GM08714 (cell line): ENCODE data around the gene MAG.

ENCODE experiments used
- H3K4me3 ChIP-seq: fragments of 200-500 bp; sonication (Bioruptor generic); 2 replicates; pipeline ENCODE4 v1.5.1; 2014; ENCODE audit warnings: mild to moderate bottlenecking, low read length, inconsistent platforms
- ZNF274 ChIP-seq: IDR thresholded peaks from 2 replicates; pipeline ENCODE4 v1.6.1; 2012; ENCODE audit warnings: mild to moderate bottlenecking, low read depth, low read length

MAG gene

DNA sequence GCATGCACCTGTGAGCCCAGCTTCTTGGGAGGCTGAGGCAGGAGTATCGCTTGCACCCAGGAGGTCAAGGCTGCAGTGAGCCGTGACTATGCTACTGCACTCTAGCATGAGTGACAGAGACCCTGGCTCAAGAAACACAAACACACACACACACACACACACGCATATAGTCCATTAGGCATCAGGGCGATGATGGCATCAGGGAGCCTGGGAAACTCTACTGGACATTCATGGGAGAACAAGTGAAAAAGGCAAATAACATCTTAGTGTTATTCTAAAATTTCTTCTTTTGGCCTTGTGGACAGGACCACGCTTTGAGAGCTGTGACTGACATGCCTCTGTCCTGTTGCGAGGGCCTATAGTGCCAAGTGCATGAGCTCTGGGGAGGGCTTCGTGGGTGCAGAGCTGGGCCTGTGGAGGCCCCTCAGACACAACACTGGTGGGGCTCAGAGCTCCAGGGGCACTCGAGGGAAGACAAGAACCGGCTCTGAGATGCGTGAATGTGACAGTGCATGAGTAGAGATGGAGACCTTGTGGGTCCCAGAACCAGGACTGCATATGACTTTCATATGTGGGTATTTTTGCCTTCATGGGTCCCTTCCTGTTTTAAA, 31.2 kb upstream of the MAG start:
- no peak overlapping the region for H3K4me3 ChIP-seq
- TF ChIP-seq ZNF274: no peak

DNA sequence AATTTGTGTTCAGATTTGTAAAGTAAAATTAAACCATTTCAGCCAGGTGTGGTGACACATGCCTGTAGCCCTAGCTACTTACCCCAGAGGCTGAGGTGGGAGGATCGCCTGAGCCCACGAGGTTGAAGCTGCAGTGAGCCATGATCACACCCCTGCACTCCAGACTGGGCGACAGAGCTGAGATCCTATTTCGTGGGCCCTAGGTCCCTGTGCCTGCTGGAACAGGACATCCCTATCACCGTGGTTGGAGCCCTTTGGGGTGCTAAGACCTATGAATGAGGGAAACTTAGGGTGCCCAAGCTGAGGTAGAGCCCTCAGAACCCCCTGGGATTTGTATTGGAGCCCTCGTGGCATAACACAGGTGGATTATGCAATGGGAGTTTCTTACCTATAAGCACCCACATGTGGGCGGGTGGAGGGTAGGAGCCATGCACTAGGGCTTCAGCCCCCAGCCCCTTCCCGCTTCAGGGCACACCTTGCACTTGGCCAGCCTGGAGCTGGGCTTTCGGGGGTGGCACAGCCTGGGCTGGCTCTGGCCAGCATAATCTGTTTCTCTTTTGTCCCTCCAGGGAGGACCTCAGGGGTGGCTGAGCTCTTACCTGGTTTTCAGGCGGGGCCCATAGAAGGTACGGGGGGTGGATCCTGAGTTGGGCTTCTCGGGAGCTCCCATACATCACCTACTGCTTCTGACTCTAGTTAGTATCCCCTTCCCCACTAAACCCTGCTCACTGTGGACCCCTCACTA, 30.4 kb upstream of the MAG start:
- no peak for TF ChIP-seq ZNF274
- no peak overlapping the region for H3K4me3 ChIP-seq

DNA sequence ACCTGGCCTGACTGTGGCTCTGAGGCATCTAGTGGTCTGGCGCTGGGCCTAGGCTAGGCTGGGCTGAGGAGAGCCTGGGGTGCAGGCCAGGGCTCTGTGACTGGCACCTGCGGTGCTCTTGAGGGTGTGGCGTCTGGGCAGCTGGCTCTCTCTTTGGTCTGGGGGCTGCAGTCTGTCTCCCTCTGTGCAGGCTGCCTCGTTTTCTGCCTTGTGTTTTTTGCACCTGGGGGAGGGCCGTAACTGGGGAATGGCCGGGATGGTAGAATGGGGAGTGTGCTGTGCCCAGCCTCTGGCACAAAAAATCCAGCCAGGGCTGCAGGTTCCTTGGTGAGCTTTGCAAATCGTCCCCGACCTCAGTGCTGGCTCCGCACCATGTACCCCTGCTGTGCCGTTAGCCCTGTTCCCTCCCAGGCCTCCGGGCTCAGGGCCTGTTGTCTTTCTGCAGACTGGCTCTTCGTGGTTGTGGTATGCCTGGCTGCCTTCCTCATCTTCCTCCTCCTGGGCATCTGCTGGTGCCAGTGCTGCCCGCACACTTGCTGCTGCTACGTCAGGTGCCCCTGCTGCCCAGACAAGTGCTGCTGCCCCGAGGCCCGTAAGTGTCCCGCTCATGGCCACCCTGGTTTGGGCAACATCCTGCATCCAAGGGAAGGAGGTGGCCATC, 29.7 kb upstream of the MAG start:
- no peak for TF ChIP-seq ZNF274
- no peak overlapping the region for H3K4me3 ChIP-seq

DNA sequence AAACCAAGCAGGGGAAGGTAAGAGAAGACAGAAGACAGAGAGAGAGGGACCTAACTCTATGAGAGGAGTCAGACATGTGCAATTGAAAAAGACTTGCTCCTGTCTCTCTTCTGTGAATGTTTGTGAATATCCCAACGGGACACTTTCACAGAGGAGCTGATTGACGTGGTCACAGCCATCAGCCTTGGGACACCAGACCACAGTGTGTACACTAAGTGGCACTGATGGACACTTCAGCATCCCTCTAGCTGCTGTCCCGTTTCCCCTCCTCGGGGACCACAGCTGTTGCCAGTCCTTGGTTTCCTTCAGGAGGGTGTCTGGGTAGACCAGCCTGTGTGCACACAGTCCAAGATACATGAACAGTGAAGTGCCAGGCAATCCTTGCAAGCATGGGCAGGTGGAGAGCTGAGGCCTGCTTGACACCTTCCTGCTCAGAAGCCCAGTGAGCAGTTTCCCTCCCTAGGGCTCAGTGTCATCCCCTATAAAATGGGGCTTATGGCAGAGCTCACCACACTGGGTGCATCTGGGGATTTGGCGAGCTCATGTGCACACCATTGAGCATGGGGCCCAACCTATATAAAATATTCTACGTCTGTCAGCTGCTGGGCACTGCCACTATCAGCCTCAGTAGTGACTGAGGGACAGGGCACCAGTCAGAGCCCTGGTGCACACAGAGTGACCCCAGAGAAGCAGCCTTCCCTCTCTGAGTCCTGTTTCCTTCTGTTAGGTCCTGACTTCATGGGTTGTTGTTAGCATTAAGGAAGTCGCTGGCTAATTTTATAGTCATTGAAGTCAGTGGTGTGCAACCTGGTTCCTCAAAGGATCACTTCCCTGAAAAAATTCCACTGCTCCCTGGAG, 27.5 kb upstream of the MAG start:
- no peak for TF ChIP-seq ZNF274

DNA sequence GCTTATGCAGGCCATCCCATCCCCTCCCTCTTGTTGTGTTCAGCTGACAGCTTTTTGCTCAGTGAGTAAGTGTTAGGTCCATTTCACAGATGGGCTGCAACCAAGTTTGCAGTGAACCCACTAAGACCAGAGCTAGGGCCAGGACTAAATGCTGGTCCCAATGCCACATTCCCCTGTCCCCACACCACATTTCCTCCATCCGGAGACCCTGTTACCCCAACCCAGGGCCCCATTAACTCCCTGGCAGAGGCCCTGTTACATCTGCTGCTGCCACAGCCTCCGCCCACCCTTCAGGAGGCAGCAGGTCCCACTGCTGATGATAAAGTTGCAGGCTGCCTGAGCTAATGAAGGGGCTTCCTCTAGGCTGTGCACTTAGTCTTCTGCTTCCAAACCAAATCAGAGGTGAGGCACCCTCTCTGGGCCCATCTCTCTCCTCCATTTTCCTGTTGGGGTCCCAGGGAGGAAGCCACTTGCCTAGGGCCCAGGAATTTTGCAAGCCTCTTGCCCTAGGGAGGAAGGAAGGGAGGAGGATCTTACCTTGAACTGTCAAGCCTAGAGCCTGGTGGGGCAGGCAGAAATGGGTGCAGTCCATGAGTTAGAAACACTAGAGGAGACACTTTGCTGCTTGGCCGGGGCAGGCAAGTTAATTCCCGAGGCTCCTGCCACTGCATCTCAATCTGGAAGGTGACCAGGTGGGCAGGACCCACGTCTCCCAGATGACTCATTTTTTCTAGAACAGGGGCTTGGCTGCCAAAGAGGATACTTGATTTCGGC, 26.6 kb upstream of the MAG start:
- TF ChIP-seq ZNF274: no peak
- no peak overlapping the region for H3K4me3 ChIP-seq

More for the DNA sequence above, 27.5 kb upstream of the MAG start:
- no peak overlapping the region for H3K4me3 ChIP-seq

- H3K4me3 ChIP-seq: no peak overlapping the region
Measured at GRCh38 chr19:35265900-35266519, 26.0 kb upstream of the MAG start.

GRCh38 chr19:35266520-35267352, 25.2 kb upstream of the MAG start:
- H3K4me3 ChIP-seq: peak overlapping the region; percentile 97
- no peak for TF ChIP-seq ZNF274

More at GRCh38 chr19:35265900-35266519, 26.0 kb upstream of the MAG start:
- no peak for TF ChIP-seq ZNF274

GRCh38 chr19:35267353-35267817, 24.6 kb upstream of the MAG start:
- TF ChIP-seq ZNF274: no peak

GRCh38 chr19:35267818-35268535, 24.0 kb upstream of the MAG start:
- peak overlapping the region; percentile 97 for H3K4me3 ChIP-seq
- TF ChIP-seq ZNF274: no peak

More at GRCh38 chr19:35267353-35267817, 24.6 kb upstream of the MAG start:
- peak overlapping the region; percentile 97 for H3K4me3 ChIP-seq

- no peak for TF ChIP-seq ZNF274
- peak within 1 kb of the TSS; percentile 97 for H3K4me3 ChIP-seq
Measured at GRCh38 chr19:35268536-35269437, 23.2 kb upstream of the MAG start, which contains the start of gene USF2. Gene USF2, plus strand, starts transcription at chr19:35268962. Its CDS starts 140 bp downstream, at chr19:35269102.

- H3K4me3 ChIP-seq: peak overlapping the region; percentile 77
- no peak for TF ChIP-seq ZNF274
Measured at GRCh38 chr19:35269438-35270117, 22.4 kb upstream of the MAG start.
